Measurements from ENCODE around the gene ARHGAP28.

GRCh38 chr18:6682437-6683111 lies 46.9 kb upstream of the ARHGAP28 start:
- no peak for TF ChIP-seq CTCF (IDR thresholded peaks at IDR 0.05)
- TF ChIP-seq POLR2AphosphoS5 (IDR thresholded peaks at IDR 0.05) = no peak
